GM11168 (cell line): Measurements from ENCODE around the gene TRIM72.
"Not testable (repeated sequence)": the region's sequence is repeated elsewhere in the genome, so short reads cannot be mapped to it uniquely, and the experiment has no call there.

Source experiments
- in situ Hi-C: fragments of 300-500 bp; cut with MboI; formaldehyde crosslinking; loops from one replicate; pipeline ENCODE4 v1.12.0; 2022; ENCODE audit warnings: low sequenced_read_pairs; ENCODE audit not compliant: unreplicated experiment

Gene TRIM72, protein sequence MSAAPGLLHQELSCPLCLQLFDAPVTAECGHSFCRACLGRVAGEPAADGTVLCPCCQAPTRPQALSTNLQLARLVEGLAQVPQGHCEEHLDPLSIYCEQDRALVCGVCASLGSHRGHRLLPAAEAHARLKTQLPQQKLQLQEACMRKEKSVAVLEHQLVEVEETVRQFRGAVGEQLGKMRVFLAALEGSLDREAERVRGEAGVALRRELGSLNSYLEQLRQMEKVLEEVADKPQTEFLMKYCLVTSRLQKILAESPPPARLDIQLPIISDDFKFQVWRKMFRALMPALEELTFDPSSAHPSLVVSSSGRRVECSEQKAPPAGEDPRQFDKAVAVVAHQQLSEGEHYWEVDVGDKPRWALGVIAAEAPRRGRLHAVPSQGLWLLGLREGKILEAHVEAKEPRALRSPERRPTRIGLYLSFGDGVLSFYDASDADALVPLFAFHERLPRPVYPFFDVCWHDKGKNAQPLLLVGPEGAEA

DNA sequence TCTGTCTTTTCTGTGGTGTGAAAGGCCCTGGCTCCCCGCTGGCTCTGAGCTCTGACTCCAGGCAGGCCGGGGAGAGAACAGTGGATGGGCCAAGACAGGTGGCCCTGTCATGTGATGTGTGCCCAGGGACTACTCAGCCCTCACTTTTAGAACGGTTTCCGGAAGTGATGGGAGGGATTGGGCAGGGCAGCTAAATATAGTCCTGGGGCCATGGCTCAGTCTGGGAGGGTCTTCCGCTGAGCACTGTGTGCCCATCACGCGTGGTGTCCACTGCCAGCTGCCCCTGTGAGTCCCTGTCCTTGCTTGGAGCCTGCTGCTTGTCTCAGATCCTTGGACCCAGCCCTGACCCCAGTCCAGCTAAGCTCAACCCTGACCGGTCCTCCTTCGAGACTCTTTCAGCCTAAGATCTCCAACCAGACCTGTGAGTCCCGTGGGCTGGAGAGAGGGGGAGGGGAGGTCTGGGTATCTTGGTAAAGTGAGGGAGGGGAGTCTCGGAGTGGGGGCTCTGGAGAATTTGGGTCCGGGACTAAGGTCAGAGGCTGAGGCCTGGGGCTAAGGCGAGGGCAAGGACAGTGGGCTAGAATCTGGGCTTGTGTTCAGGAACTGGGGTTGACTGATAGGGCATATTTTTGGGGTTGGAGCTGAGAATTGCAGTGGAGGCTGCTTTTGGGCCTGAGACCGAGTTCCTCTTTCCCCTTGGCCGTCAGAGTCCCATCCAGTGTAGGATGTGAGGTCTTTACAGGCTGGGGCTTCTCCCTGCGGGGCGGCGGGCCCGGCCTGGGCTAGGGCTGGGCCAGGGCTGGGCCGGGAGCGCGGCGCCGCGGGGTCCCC lies at the start of gene TRIM72:
TRIM72 (plus strand) TSS at position 243 of the 831 bp plus-strand sequence. CDS start 620 bp downstream, outside the sequence.
- in situ Hi-C loops, result no loop called here

DNA sequence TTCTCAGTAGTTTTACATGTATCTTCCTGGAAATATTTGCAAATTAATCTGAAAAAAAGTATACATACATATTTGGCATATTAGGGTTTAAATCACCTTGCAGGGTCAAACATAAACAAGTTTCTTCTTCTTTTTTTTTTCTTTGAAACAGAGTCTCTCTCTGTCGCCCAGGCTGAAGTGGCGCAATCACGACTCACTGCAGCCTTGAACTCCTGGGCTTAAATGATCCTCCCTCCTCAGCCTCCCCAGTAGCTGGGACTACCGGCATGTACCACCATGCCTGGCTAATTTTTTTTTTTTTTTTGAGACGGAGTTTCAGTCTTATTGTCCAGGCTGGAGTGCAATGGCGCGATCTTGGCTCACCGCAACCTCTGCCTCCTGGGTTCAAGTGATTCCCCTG lies 46.6 kb upstream of the TRIM72 start:
- in situ Hi-C loops, result no loop called here

DNA sequence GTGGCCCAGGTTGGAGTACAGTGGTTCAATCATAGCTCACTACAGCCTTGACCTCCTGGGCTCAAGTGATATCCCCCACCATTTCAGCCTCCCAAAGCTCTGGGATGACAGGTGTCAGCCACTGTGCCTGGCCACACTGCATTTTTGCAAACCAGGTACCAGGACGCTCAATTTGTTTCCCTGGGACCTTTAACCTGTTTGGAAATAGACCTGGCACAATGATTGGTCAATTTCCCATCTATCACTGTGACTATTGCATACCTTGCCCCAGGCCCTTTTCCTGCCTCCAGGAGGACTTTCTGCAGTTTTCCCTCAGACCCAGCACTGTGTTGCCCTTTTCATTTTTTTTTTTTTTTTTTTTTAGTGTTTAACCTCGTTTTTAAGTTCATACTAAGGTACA lies 45.1 kb upstream of the TRIM72 start:
- in situ Hi-C loops, result no loop called here

DNA sequence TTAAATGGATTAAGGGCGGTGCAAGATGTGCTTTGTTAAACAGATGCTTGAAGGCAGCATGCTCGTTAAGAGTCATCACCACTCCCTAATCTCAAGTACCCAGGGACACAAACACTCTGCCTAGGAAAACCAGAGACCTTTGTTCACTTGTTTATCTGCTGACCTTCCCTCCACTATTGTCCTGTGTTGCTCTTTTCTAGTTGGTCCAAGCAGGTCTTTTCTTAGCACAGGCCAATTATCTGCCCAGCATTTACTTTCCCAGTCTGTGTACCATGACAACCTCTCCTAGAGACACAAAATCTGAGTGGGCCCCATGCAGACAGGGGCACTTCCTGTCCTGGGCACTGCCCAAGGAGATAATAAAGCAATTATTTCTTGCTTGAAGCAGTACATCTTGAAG lies 43.9 kb upstream of the TRIM72 start:
- in situ Hi-C loops, result not testable (repeated sequence)

DNA sequence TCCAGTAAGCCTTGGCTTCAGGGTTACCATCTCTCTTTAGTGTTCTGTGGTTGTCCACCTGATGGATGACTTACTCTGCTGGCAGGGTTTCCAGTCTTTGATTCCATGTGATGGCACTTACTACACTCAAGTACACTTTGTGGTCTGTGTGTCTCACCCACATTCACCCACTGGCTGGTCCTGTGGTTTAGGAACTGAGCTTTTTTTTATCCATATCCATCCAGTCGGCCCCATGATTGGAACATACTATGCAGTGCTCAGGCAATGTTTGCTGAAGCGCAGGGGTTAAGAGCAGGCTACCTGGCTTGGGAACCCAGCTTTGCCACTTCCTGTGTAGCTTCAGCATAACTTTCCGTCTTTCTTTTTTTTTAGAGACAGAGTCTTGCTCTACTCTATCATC lies 36.8 kb upstream of the TRIM72 start:
- in situ Hi-C loops, result no loop called here

DNA sequence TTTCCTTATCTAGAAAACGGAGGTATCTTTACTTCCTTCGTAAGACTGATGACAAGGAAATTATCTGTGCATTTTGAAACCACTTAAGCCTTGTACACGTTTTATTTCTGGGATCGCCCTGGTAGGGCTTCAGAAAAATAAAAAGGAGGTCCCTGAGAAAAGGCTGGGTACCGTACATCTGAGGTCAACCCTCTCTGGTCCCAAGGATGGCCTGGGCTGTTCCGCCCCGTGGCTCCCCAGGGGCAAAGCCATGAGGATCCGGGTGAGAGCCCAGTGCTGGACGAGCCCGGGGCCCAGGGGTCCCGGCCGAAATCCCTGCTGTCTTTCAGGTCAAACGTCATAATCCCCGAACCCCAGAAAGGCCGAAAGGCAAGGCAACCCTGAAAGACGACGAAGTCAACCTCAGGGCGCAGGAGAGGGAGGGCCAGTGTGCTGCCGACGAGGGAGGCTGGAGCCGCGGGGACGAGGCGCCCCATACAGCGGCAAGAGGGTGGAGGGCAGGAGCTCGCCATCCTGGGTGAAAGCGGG lies 34.6 kb upstream of the TRIM72 start:
- in situ Hi-C loops, result no loop called here

DNA sequence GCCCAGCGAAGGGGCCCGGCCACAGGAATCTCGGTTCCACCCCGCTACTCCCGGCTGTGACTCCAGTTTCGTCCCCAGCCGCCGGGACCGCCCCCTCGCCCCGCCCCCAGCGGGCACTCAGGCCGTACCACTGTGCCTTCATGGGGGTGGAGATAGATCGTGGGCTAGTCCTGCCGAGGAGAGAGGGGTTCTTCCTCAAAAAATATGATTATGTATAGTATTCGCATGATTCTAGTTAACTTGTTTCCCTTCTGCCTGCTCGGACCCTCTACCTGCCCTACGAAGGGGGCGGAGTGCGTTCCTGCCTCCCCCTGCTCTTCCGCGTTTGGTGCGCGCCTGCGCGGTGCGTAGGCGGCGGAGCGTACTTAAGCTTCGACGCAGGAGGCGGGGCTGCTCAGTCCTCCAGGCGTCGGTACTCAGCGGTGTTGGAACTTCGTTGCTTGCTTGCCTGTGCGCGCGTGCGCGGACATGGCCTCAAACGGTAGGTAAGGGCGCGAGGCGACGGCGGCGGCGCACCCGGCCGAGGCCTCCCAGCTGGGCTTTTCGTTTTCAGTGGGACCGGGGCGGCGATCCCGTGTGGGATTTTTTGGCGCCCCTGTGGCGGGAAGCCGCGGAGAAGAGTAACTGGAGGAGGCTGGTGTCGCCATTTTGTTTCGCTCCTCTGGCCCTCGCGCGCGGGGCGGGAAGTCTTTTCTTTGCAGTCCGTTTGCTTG lies 34.0 kb upstream of the TRIM72 start, which contains the start of gene FUS:
FUS (plus strand) TSS at position 393 of the 713 bp plus-strand sequence; CDS start at position 469, 76 bp downstream.
- in situ Hi-C loops, result no loop called here

DNA sequence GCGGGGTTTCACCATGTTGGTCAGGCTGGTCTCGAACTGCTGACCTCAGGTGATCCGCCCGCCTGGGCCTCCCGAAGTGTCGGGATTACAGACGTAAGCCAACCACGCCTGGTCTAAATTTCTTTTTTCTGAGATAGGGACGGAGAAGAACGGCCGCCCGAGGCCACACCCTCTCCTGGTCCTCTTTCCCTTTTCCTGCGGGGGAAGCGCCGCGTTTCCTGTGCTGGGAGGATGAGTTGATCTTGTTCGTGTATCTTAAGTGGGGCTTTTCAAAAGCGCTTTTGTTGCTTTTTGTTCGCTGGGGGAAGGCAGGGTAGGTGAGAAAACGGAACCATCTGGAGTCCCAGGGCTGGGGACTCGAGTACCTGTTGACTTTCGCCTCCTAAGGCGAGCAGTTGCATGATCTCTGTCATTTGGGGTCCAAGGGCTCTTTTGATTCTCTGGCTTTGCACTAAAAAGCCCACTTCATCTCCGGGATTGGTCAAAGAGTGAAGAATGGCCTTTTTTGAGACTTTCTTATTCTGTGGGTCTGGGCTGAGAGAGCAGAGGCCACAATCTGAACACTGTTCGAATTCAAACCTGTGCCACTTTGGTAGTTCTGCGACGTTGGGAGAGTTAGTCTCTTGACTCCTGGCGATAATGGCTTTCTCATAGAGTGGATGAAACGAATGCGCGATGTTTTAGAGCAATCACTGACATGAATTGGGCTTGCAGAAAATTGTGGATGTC lies 32.7 kb upstream of the TRIM72 start:
- in situ Hi-C loops, result no loop called here

DNA sequence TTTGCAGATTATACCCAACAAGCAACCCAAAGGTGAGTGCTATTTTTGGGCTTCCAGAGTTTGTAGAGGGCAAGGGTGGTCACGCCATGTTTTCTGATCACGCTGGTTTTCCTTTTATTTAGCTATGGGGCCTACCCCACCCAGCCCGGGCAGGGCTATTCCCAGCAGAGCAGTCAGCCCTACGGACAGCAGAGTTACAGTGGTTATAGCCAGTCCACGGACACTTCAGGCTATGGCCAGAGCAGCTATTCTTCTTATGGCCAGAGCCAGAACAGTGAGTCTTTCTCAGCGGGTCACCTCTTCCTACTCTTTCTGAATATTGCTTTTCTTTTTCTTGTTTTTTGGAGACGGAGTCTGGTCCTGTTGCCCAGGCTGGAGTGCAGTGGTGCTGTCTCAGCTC lies 31.5 kb upstream of the TRIM72 start:
- in situ Hi-C loops, result no loop called here

DNA sequence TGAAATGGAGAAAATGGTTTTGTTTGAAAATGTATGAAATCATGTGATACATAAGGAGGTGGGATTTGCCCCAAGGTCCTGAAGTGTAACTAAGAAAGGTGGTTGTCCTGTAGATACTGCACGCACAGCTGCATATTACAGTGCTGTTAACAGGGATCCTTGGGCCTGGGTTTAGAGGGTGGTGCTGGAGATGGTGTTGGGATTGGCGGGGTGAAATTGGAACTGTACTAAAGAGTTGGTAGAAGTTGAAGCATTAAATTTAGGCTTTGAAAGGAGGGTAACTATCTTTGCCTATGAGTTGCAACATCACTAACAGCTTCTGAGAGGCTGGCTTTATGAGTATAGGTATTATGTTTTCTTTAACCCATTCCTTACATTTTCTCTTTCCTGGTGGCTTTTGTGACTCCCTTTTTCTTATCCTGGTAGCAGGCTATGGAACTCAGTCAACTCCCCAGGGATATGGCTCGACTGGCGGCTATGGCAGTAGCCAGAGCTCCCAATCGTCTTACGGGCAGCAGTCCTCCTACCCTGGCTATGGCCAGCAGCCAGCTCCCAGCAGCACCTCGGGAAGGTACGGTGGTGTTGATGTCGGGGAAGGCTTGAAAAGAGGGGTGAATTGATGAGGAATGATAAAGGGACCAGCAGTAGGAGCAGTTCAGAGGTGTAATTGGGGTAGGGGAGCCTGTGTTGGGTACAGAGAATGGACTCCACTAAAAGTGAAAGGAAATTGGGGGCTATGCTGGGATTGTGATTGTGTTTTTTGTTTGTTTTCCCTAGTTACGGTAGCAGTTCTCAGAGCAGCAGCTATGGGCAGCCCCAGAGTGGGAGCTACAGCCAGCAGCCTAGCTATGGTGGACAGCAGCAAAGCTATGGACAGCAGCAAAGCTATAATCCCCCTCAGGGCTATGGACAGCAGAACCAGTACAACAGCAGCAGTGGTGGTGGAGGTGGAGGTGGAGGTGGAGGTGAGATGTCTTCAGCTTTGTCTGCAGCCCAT lies 30.2 kb upstream of the TRIM72 start:
- in situ Hi-C loops, result no loop called here

DNA sequence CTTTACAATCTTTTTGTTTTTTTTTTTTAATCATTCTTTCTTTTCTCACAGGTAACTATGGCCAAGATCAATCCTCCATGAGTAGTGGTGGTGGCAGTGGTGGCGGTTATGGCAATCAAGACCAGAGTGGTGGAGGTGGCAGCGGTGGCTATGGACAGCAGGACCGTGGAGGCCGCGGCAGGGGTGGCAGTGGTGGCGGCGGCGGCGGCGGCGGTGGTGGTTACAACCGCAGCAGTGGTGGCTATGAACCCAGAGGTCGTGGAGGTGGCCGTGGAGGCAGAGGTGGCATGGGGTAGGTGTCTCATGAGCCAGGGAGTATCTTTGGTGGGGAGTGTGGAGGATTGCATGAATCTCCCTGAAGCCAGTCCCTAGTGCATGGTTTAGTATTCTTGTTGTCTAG lies 29.0 kb upstream of the TRIM72 start:
- in situ Hi-C loops, result no loop called here

DNA sequence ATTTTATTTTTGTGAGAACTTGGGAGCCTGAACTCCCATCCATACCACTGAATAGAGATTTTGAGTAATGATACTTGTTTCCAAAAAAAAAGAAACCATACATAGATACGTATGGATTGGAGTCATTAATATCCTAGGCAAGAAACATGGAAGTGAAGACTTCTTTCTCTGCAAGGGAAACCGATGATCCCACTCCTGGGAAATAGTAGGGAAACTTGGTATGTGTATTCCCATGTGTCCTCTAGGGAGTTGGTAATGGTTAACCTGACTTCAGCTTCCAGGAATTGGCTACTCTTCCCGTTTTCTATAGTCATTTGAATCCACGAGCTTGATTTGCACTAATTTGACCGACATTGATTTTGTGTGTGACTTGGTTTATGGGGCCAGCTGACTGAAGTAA lies 28.6 kb upstream of the TRIM72 start:
- in situ Hi-C loops, result no loop called here

DNA sequence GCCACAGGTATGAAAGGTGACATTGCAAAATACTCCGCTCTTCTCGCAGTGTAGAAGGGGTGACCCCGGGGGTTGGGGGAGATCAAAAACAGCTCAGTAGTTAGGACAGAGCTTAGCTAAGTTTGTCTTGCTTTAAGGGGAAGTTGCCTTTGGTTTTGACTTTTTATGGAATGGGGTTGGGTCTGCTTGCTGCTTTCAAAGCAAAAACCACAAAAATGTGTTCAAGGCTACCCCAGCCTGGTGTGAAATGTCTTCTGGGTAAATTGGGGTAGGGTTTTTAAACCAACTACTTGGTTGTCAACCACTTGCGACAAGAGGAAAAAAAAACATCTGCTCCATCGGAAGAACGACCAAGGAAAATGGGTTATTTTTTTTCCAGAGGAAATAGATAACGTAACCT lies 27.7 kb upstream of the TRIM72 start:
- in situ Hi-C loops, result no loop called here

DNA sequence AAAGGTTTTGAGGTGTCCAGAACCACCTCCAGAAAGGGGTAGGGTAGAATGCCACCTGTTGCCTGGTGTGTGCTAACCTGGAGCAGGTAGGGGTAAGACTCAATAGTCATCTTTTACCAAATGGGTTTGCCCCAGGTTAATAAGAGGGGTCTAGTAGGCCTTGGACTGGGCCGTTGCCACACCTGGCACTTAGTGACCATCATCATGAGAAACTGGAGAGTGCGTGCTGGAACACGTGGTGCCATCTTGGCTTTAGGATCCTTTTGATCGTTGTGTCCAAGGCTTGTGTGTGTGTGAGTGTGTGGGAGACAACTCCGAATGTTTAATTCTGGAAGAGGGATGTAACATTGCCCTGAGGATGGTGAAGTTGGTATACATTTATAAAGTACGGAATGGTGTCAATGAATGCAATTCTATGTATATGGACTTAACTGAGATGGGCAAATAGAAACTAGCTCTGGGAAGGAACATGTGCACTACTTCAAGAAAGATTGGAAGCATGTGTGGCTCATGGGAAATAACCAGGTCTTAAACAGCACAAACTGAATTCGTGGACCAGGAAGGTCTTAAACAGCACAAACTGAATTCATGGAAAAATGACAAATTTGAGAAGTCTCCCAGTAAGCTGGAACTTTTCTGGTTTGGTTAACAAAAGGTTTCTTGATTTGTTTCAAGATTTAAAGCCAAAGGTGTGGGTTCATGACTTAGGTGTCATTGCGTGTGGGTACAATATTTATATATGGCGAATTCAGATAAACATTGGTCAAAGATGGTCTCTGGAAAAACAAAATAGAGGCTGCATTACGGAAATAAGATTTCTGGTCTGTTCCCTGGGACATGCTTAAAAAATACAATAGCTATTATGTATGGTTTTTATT lies 26.8 kb upstream of the TRIM72 start:
- in situ Hi-C loops, result no loop called here

DNA sequence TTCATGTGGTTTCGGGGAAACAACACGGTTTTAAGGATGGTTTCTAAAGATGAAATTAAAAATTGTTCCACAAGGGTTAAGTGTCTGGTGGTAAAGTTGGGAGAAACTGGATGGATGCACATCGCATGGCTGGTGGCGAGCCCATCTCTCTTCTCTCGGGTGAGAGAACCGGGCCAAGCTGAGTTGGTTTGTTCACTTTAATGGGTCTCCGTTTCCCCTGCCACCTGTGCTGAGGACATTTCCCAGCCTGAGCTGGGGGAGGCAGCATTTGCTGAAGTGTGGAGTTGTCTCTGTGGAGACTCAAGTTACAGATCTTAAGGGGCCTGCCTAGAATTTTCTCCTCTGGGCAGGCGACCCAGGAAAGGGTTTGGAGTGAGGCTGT lies 26.1 kb upstream of the TRIM72 start:
- in situ Hi-C loops, result no loop called here

DNA sequence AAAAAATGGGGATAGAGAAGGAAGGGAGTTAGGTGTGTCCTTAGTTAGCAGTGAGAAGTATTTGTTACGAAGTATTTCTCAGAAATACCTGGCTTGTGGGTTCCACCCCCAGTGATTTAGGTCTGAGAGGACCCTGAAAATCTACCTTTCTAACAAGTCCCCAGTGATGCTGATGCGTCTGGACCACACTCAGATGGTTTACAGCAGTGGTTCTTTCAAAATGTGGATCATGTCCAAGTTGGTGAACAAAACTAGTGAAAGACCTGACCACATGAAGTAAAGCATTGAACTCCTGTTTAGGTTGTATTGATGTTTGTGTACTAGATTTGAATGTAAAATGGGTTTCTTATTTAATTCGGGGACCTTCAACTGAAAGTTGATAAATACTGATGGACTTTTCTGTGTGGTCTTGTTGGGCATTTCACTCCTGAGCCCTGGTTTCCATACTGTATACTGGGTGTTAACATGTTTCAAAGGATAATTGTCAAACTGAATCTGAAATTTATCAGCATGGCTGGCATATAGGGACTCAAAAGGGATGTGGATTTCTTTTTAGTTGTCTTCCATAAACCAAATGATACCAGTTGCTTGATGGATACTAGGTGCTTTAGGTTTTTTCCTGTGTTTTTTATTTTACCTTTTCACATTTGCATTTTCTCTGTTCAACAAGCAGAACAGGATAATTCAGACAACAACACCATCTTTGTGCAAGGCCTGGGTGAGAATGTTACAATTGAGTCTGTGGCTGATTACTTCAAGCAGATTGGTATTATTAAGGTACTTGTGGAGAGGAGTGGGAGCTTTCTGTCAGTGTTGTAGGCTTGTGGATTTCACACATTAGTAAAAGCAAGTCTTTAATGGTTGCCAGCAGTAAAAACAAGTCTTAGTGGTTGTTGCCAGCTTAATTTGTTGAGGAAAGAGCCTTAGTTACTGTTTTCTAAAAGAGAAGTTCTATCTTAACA lies 25.2 kb upstream of the TRIM72 start:
- in situ Hi-C loops, result no loop called here

DNA sequence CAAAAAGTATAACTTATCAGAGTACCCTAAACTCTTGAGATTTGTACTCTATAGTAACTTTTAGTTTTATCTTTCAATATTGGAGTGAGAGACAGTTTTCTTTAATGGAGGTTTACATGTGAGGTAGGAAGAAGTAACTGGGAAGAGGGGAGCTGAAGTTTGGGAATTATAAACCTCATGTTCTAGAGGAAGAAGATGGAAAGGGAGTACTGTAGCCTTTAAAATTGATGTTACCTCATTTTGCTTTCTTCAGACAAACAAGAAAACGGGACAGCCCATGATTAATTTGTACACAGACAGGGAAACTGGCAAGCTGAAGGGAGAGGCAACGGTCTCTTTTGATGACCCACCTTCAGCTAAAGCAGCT lies 24.5 kb upstream of the TRIM72 start:
- in situ Hi-C loops, result no loop called here
